Endometrium (tissue), 2 donors: ENCODE results near the gene SLC6A11.

ENCODE experiments used
- FAIRE-seq: peaks from 2 replicates; lab custom pipeline; 2012; peaks lifted over from hg19 to GRCh38; lab: Jason Lieb, UNC
- donor health status: control.
- donor health status: control.

SLC6A11 gene

DNA sequence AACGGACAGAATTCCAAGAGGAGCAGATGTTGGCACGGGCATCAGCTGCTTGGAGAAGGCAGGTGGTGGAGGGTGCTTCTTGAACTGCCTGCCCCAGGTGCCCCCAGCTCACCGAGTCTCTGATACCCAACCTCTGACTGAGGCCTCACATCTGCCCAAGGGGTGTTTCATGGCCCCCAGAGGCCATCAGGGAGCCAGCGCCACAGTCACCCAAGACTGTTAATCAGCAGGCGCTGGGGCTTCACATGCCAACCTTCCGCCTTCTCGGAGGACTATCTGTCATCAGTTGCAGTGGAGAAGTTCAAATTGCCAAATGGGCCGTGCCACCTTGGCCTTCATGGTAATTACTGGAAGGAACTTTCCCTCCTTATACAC, 114.6 kb downstream of the SLC6A11 start:
- no peak for FAIRE-seq

DNA sequence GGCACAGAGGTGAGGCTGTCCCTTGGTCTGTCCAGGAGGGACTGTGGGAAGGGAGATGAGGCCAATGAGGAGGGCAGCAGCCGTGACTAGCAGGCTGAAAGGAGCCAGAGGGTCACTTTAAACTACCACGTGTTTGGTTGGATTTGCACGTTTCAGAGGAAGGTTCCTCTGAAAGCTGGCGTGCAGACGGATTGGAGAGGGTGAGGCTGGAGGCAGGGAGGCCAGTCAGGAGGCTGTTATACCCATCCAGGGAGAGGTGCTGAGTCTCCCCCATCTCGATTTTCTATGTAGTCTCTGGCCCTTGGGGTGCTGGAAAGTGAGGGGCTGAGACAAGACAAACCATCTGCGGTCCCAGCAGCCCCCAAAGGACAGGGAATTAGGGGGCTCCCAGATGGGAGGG, 116.6 kb downstream of the SLC6A11 start:
- FAIRE-seq: no peak

DNA sequence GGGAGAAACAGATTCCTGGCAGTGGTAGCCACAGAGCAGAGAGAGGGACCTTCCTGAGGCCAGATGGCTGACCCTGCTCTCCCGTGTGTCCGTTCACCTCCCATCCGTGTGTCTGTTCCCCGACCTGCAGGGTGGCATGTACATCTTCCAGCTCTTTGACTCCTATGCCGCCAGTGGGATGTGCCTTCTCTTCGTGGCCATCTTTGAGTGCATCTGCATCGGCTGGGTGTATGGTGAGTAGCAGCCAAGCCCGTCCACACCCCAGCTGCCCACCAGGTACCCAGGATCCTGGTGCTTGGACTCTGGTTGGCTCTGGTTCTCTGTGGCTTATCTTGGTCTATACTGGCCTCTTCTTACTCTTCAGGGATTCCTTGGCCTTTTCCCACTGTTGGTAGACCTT, 117.0 kb downstream of the SLC6A11 start:
- FAIRE-seq: no peak

DNA sequence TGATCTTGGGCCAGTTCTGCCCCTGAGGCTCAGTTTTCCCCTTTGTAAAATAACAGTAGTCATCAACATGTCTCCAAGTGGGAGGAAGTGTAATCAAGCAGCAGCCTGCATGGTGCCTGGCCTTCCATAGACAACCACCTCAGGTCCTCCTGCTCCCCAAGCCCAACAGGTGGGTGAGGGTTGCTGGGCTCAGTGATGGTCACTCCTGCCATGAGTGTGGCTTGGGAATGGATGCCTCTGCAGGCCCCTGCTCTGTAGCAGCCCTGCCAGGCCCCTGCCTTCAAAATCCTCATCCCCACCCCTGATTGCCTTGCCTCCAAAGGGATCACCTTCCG, 117.4 kb downstream of the SLC6A11 start:
- FAIRE-seq: no peak

DNA sequence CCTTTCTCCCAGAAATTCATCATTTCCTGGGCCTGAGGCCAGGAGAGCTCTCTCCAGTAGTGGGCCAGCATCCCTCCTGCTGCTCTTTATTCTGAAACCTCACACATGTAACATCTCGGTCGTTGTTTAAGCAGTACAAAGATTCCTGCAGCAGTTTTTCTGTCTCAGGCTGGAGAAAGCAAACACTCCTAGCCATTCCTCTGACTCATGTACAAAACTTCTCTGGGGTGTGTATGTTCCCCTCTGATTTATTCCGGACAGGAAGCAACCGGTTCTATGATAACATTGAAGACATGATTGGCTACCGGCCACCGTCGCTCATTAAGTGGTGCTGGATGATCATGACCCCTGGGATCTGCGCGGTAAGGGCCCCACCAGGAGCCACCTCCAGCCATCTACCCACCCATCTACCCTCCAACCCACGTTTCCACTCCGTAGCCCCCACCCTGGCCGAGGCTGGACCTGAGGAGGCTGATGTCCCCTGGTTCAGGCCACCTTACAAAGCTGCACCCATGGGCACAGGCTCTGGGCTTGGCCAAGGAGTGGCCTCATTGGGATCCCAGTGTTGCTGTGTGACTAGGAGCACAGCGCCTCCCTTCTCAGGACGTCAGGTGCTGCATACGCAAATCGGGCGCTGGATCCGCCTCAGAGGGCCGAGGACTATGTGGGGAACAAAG, 117.9 kb downstream of the SLC6A11 start:
- FAIRE-seq: no peak

DNA sequence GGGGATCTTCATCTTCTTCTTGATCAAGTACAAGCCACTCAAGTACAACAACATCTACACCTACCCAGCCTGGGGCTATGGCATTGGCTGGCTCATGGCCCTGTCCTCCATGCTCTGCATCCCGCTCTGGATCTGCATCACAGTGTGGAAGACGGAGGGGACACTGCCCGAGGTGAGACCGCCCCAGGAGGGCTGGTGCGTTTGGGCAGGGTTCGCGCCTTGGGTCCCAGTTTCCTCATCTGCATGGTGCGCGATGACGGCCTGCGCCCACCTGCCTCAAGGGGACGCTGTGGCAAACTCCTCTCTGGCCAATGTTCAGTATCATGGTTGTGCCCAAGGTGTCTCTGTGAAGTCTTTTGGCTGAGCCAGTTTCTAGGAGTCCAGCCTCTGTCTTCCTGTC, 119.0 kb downstream of the SLC6A11 start:
- no peak for FAIRE-seq

DNA sequence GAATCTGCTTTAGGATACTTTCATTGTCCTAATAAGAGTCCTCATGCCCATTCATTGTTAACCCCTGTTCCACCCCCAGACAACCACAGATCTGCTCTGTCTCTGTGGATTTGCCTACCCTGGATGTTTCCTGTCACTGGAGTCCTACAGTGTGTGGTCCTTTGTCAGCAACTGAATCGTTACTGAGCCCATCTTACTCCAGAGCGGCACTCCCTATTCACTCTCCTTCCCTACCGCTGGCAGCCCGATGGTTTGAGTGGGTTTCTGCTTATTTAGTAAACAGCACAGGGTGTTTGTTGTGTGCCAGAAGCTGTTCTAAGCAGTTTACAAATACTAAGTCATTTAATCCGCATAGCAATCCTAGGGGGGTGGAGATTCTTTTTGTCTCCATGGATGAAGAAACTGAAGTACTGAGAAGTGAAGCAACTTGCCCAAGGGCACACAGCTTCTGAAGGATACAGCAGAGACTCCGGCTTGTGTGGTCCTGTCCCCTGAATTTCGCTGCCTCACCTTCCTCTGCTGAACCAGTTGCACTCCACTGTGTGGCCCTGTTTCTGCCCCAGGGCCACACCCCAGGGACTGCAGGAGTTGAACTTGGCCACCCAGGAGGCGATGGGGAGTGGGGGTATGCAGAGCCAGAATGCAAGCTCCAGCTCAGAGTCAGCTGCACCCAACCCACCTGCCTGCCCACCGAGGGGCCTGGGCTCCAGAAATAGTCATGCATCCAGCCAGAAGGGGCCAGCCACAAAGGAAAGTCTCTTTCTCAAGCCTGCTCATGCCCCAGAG, 120.0 kb downstream of the SLC6A11 start:
- no peak for FAIRE-seq

DNA sequence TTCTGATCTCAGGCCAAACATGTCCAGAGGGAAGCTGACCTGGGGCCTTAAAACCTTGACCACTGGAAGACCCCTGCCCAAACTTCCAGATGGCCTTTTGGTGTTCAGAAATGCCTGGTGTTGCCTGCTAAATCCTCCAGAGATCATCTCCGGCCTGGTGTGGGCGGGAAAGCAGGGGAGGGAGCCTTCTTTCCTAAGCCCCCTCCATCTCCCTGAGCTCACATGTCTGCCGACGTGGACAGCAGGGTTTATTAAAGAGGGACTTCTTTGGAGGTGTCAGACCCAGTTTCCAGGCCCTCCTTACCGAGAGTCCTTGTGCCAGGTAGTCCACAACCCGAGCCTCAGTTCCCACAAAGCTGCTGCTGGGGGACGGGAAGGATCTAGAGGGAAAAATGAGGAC, 120.7 kb downstream of the SLC6A11 start:
- FAIRE-seq: no peak

DNA sequence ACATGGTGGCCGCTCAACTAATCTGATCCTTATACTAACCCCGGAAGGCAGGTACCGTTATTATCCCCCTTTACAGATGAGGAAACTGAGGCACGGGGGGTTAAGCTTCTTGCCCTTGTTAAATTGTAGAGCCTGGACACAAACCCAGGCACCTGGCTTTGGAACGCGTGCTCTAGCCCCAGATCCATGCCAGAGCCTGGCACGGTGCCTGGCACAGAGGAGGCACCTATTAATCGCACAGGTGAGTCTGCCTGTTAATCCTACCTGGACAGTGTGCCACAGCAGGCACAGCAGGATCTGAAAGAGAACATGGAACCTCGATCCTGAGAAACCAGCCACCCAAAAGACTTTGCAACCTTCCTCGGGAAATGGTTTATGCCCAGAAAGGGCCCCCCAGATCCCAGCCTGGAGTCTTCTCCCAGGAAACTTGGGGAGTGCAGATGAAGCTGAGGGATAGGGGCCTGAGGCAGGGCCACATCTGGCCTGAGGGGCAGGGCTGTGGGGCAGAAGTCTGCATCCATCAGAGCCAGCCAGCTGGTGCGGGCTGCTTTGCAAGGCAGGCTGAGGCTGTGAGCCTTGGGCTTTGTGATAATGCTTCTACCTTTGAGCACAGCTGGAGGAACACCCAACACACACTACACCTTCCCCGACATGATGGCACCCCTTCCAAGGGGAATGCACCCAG, 121.3 kb downstream of the SLC6A11 start:
- FAIRE-seq: no peak

DNA sequence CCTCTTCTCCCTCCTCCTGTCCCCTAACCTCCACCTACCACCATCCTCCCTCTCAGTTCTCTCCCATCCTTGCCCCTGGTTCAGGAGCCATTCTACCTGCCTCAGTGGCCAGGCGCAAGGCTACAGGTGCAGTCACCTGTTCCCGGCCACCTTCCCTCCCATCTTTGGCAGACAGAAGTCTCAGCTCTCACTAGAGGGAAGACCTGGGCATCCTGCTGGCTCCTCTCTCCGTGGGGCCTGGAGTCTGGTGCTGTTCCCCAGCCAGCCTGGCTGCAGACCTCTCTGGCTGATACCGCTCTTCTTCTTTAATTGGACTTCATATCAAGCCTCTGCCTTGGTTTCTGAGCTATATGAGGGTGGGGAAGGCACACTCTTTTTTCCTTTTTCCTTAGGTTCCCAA, 123.5 kb downstream of the SLC6A11 start:
- no peak for FAIRE-seq

DNA sequence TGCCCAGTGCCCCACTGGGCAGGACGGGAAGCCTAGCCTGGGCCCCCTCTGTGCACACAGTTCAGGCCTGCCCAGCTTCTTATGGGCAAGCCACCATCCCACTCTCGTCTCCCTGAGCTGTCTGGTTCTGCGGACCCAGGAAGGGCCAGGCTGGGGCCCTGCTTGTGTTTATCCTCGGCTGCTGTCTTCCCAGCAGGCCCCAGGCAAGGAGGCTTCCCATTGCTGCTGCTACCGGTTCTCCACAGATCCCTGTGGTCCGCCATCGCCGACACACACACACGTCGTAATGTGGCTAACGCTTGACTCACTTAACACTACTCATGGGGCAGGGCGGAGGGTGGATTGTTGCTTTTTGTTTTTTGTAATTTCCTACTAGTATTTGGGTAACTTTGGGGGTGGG, 124.1 kb downstream of the SLC6A11 start:
- no peak for FAIRE-seq

DNA sequence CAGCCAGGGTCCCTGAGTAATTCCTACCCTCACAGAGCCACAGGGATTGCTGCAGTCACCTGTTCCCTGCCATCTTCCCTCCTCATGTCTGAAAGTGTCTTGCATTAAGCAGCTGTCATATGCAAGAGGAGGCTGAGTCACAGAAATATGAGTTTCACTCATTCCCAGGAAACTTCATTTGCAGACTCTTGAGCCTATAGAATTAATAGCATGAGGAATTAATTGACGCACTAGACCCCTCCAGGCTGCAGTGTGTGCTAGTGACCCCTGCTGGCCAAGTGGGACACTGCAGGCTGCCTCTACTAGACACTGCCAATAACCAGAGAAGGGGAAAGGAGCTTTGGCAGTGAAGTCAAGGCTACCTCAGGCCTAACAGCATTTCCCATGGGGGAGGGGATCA, 125.9 kb downstream of the SLC6A11 start:
- FAIRE-seq: no peak

DNA sequence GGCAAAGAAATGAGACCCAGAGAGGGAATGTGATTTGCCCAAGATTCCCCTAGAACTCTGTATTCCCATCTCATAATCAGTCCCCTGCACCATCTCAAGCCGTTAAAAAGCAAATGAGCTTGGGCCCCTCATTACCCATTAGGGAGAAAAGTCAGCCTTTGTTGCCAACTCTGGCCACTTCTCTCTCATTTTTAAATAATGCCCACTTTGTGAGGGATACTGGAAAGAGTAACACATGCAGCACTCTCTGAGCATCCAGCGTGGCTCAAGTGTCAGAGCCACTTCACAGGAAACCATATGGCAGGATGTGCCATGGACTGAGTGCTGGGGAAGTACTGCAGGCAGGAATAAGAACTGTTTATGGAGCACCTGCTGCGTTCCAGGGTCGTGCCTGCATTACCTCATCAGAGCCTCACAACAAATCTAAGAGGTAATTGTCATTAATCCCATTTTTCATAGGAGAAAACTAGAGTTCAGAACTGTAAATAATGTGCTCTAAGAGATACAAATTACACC, 126.7 kb downstream of the SLC6A11 start:
- no peak for FAIRE-seq

DNA sequence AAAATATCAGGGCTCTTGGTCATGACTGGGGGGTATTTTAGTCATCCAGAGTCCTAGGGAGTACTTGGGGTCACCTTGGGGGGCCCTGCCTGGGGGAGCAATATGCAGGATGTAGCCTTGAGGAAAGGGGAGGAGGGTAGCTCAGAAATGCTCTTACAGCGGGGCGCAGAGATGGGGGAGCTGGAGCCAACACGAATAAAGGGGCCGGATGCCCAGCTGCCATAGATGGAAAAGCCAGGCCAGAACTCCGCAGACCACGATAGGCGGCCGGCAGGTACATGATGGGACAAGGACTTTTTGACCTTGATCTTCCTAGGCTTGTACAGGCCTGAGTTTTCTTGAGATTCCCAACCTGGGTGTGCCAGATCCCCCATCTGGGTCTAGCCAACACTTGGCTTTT, 128.8 kb downstream of the SLC6A11 start:
- FAIRE-seq: no peak

DNA sequence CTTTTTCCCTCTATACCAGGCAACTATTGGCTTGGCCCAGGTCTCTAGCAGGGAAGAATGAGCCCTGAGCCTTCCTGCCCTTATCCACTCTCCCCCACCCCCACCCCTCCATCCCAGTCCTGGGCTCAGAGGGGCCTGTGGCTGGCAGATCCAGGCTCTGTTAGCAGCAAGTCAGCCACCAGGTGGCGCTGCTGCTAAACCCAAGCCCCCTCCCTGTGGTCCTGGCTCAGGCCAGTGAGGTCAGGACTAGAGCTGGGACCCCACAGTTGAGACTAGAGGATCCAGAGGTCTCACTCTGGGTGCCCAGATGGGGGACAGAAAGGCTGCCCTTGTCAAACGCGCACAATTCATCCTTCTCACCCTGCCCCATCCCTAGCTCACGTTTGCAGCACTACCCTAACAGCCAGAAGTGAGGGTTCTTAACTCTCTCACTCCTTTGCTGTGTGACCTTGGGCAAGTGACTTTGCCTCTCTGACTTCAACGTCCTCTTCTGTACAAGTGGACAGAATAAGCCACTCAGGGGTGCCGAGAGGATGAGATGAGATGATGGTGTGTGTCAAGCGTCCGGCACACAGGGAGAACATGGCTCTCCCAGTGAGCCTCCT, 129.8 kb downstream of the SLC6A11 start:
- no peak for FAIRE-seq

DNA sequence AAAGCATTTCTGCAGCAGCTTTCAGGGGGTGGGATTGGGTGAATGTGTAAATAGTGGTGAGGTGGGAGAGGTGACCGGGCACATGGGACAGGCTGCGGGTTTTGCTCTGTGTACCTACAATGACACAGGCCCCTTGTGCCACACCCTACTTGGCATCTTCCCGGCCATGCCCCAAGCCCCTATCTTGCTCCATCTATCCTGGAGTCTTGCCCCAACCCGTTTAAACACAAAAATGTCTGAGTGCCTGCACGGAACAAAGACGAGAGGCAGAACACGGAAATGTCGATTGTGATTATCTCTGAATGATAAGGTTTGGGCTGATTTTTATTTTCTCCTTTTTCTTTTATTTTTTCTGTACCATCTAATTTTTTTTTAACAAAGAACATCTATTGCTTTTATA, 130.5 kb downstream of the SLC6A11 start:
- FAIRE-seq: no peak

DNA sequence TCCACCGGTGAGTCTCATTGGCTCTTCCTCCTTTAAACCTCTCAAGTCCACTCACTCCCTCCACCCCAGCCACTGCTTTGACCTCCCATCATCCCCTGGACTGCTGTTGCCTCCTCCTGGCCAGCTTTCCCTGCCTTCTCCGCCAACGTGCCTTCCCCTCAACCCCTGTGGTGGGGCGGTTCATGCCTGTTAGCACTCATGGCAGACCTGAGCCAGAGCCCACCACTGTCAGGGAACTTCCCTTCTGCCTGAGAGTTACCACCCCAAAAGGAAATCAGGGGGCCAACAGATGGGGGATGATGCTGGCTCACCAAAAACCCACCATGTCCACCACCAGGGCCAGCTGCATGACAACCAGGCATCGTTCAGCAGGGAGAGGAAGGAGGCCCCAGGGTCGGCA, 132.3 kb downstream of the SLC6A11 start:
- no peak for FAIRE-seq

DNA sequence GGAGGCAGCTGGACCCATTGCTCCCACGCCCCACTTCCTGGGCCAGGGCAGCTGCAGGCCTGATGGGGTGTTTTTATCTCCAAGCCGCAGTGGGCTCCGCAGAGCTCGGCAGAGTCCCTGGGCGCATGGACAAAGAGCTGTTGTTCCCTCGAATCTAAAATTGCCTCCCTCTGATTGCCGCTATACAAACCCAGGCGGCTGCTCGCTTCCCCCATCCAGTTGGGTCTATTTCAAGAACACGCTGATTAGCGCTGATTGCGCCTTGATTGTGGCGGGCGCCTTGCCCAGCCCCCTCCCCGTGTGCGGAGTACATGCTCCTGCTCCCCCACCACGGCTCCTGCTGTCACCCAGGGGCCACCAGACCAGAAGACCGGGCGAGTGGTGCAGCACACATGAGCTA, 133.2 kb downstream of the SLC6A11 start:
- no peak for FAIRE-seq

DNA sequence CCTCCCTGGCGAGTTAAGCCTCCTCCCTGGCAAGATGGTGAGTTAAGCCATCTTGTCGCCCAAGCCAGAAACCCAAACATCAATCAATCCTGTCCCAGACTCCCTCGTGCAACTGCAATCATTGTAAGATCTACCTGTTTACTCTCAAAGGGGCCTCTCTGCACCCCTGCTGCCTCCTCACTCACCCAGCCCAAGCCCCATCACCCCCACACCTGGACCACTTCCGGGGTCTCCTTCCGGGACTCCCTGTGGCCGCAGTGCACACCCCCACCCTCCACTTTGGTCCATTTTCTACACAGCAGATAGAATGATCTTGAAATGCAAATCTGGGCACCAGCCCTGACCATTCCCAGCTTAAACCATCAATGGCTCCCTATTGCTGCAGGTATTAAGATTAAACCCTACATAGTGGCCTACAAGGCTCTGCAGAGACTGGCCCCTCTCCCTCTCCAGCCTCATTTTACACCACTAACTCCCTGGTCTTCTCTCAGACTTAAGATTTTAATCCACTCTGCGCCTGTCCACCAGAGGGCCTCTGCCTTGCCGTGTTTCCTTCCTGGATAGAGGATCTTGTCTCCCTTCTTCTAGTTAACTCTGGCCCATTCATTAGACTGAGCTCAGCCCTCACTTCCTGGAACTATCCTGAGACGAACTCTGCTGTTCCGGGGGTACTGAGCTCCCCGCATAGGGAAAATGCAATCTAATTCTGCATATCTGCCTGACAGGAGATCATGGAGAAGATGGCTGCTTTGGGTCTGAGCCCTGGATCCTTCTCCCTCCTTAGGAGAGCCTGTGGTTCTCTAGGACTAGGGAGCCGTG, 134.7 kb downstream of the SLC6A11 start:
- FAIRE-seq: no peak

DNA sequence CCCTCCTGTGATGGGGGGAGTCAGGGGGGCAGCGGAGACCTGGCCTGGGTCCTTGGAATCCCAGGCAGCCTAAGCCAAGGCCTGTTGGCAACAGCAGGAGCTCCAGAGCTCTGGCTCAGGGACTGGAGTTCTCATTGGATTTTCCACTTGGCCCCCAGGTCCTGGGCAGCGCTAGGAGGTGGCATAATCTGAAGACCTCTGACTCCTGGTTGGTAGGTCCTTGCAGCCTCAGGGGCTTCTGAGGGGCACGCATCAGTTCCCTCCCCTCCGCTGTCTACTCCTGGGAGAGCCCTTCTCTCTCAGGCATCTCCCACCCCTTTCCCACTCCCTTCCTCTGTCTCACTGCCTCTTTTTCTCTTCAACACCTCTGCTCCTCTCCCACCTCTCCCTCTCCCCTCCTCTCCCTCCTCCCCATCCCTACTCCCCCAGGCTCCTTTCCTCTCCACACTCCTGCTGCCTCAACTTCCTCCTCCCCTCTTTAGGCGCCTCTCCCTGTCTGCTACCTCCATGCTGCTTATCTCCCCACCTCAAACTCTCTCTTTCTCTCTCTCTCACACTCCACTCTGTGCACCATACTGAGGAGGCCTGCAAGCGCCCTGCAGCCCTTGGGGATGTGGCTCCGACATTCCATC, 135.4 kb downstream of the SLC6A11 start:
- no peak for FAIRE-seq

DNA sequence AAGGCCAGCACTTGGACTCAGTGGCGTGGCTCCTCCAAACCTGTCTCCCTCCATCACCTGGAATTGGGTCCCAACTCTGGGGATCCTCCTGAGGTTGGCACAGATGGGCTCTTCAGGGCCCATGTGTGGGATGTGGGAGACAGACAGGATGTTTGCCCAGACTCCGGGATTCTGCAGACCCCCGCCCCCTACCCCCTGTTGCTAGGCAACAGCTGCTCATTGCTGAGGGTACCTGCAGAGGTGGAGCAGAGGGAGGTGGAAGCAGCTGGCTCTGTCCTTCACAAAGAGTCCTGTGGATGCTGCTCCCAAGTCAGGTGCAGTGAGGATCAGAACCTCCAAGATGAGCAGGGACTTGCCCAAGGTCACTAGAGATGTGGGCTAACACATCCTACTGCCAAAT, 136.5 kb downstream of the SLC6A11 start:
- no peak for FAIRE-seq

DNA sequence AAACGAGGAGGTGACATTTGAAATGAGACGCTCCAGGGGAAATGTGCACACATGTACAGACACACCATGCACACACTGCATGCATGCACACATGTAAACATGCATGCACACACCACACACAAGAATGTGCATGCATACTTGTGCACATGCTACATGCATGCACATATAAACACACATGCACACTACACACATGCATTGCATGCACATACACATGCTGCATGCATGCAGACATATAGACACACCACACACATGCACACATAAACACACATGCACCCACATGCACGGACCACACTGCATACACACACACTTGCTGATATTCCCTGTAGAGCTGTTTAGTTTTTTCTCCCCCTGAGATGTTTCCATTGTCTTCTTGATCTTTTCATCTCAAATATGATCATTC, 138.7 kb downstream of the SLC6A11 start:
- FAIRE-seq: no peak
